Superior temporal gyrus (tissue), 1 donor: ENCODE measurements around the gene PDCD2.
A peak's percentile ranks its signal among the peaks of the same experiment; 100 is the strongest.
"Not testable (repeated sequence)": the region's sequence is repeated elsewhere in the genome, so short reads cannot be mapped to it uniquely, and the experiment has no call there.

Experiments used
- DNase-seq: peaks from one replicate; pipeline ENCODE4 v3.0.0-alpha.2; 2016; ENCODE audit errors: extremely low spot score

PDCD2 gene

GRCh38 chr6:170584181-170584953, at the start of gene PDCD2:
TSS of gene PDCD2 (minus strand) at chr6:170584637. CDS start at chr6:170584581, 56 bp downstream.
- peak; percentile 93 for DNase-seq

GRCh38 chr6:170616020-170616554, 31.6 kb upstream of the PDCD2 start:
- DNase-seq, result not testable (repeated sequence)

- DNase-seq, result not testable (repeated sequence)
These were observed 27.9 kb upstream of the PDCD2 start for GRCh38 chr6:170612256-170612804.

- not testable (repeated sequence) for DNase-seq
These were observed 24.8 kb upstream of the PDCD2 start for GRCh38 chr6:170609225-170609624.

GRCh38 chr6:170605574-170606259, 21.3 kb upstream of the PDCD2 start:
- DNase-seq, result no peak

GRCh38 chr6:170597278-170597677, 12.8 kb upstream of the PDCD2 start:
- no peak for DNase-seq

- no peak for DNase-seq
These were observed 12.0 kb upstream of the PDCD2 start for GRCh38 chr6:170596426-170596825.

- DNase-seq, result no peak
These were observed 6.3 kb upstream of the PDCD2 start for GRCh38 chr6:170590725-170591124.

- no peak for DNase-seq
These were observed 589 bp upstream of the PDCD2 start for GRCh38 chr6:170584954-170585498.

- peak; percentile 16 for DNase-seq
These were observed 669 bp downstream of the PDCD2 start for GRCh38 chr6:170583756-170584180.

- no peak for DNase-seq
These were observed 5.5 kb downstream of the PDCD2 start for GRCh38 chr6:170578909-170579308.

GRCh38 chr6:170575250-170575649, 9.2 kb downstream of the PDCD2 start:
- DNase-seq, result no peak

- DNase-seq, result no peak
These were observed 11.6 kb downstream of the PDCD2 start for GRCh38 chr6:170572704-170573466.

GRCh38 chr6:170564936-170565530, 19.4 kb downstream of the PDCD2 start:
- DNase-seq, result no peak

GRCh38 chr6:170561555-170561954, 22.9 kb downstream of the PDCD2 start:
- no peak for DNase-seq

- DNase-seq, result no peak
These were observed 29.1 kb downstream of the PDCD2 start for GRCh38 chr6:170555305-170555704.

- DNase-seq, result no peak
These were observed 29.7 kb downstream of the PDCD2 start for GRCh38 chr6:170554796-170555137.

GRCh38 chr6:170554013-170554795, 30.2 kb downstream of the PDCD2 start, which contains the start of gene TBP:
TSS of gene TBP (plus strand) at chr6:170554369. CDS start at chr6:170557030, 2,661 bp downstream.
- peak; percentile 100 for DNase-seq

GRCh38 chr6:170553534-170554012, 30.9 kb downstream of the PDCD2 start:
- DNase-seq, result no peak
